Right ventricle myocardium inferior (tissue), 1 donor: ENCODE measurements around the gene ANGPTL4. TPM values are rescaled to one million over a fixed set of nuclear protein-coding genes. Genes with fewer than 3 reads are reported as not detected.
A peak's percentile ranks its signal among the peaks of the same experiment; 100 is the strongest.
"Not testable (repeated sequence)": the region's sequence is repeated elsewhere in the genome, so short reads cannot be mapped to it uniquely, and the experiment has no call there.

ENCODE experiments used
- ATAC-seq: fragments of 200-7000 bp; cut with Tn5 transposase; one replicate; pipeline ENCODE4 v1.9.1; 2020; ENCODE audit warnings: mild to moderate bottlenecking, moderate library complexity
- DNase-seq: peaks from one replicate; pipeline ENCODE4 v3.0.0; 2021; ENCODE audit errors: missing footprints
- intact Hi-C: fragments of 100-400 bp; cut with DNase I; formaldehyde crosslinking; loops from one replicate; pipeline ENCODE4 v1.11.0; 2022
- total RNA-seq: library from RNA; stranded (reverse); fragmentation: NEBNext Ultra II Directional; extraction: Animal tissue kit (Norgen Biotek cat#: 25700); gene quantifications from one replicate; pipeline ENCODE4 v1.2.1, GENCODE V29; 2021
- donor health status: DM: no; HTN: yes; CAD: no; lungs with severe emphysema.

Gene ANGPTL4
- total RNA-seq, 1 donor from 2014 or later = 24.6 TPM

- DNase-seq = no peak
- ATAC-seq = no peak
- intact Hi-C loops = no loop called here
Measured at GRCh38 chr19:8332976-8333766, 30.8 kb upstream of the ANGPTL4 start.

GRCh38 chr19:8333767-8334457, 30.0 kb upstream of the ANGPTL4 start:
- ATAC-seq (no peak), DNase-seq (no peak)
- intact Hi-C loops = no loop called here

GRCh38 chr19:8334458-8335342, 29.3 kb upstream of the ANGPTL4 start:
- ATAC-seq = peak; percentile 53
- intact Hi-C loops = no loop called here

GRCh38 chr19:8335343-8336071, 28.4 kb upstream of the ANGPTL4 start:
- ATAC-seq (no peak), DNase-seq (no peak)

More at GRCh38 chr19:8334458-8335342, 29.3 kb upstream of the ANGPTL4 start:
- DNase-seq = peak; percentile 72

GRCh38 chr19:8336072-8336569, 27.8 kb upstream of the ANGPTL4 start:
- ATAC-seq (no peak), DNase-seq (no peak)
- intact Hi-C loops = no loop called here

More at GRCh38 chr19:8335343-8336071, 28.4 kb upstream of the ANGPTL4 start:
- intact Hi-C loops = no loop called here

GRCh38 chr19:8336660-8337059, 27.3 kb upstream of the ANGPTL4 start:
- intact Hi-C loops = no loop called here
- ATAC-seq (no peak), DNase-seq (no peak)

- ATAC-seq = no peak
- DNase-seq = no peak
- intact Hi-C loops = no loop called here
Measured at GRCh38 chr19:8337728-8338127, 26.2 kb upstream of the ANGPTL4 start.

- intact Hi-C loops = no loop called here
- no peak for DNase-seq
- no peak for ATAC-seq
Measured at GRCh38 chr19:8338835-8339234, 25.1 kb upstream of the ANGPTL4 start.

GRCh38 chr19:8340341-8341096, 23.4 kb upstream of the ANGPTL4 start:
- peak; percentile 69 for ATAC-seq
- peak; percentile 85 for DNase-seq
- intact Hi-C loops = no loop called here

GRCh38 chr19:8341504-8341903, 22.5 kb upstream of the ANGPTL4 start:
- intact Hi-C loops, ATAC-seq: not testable (repeated sequence)
- peak; percentile 45 for DNase-seq

GRCh38 chr19:8342316-8342683, 21.7 kb upstream of the ANGPTL4 start:
- no peak for ATAC-seq
- no peak for DNase-seq
- intact Hi-C loops = no loop called here

GRCh38 chr19:8342684-8343482, 21.1 kb upstream of the ANGPTL4 start, which contains the start of gene KANK3:
Gene KANK3, minus strand, starts transcription at chr19:8343262. Its CDS starts 5,434 bp downstream, at chr19:8337828.
- DNase-seq = peak; percentile 98
- peak; percentile 97 for ATAC-seq
- intact Hi-C loops = no loop called here

- no peak for DNase-seq
- no peak for ATAC-seq
- intact Hi-C loops = no loop called here
Measured at GRCh38 chr19:8343483-8343844, 20.5 kb upstream of the ANGPTL4 start.

- intact Hi-C loops = loop anchor here (5.0 kb wide), 1 partner anchor 228 kb away; the partner anchor contains the start of gene MYO1F
- ATAC-seq, DNase-seq: not testable (repeated sequence)
Measured at GRCh38 chr19:8349629-8350372, 14.2 kb upstream of the ANGPTL4 start.

- DNase-seq (no peak), ATAC-seq (no peak)
- intact Hi-C loops = loop anchor here (5.0 kb wide), 1 partner anchor 225 kb away; the partner anchor contains the start of gene MYO1F
Measured at GRCh38 chr19:8352134-8352827, 11.7 kb upstream of the ANGPTL4 start.
